K562 (cell line): ENCODE results near the gene GOT1. TPM values are rescaled to one million over a fixed set of nuclear protein-coding genes. Genes with fewer than 3 reads are reported as not detected.

Experiments
- CTBP1 ChIP-seq: fragments of 450-650 bp; IDR thresholded peaks from 2 replicates; pipeline ENCODE4 v1.6.1; 2016; ENCODE audit warnings: borderline replicate concordance
- EP400 ChIP-seq: fragments of 450-650 bp; IDR thresholded peaks from 2 replicates; pipeline ENCODE4 v1.6.1; 2017; ENCODE audit warnings: antibody characterized with exemption, mild to moderate bottlenecking, moderate library complexity
- ETS1 ChIP-seq: conservative IDR thresholded peaks from 2 replicates; pipeline ENCODE4 v1.6.1; 2011; ENCODE audit warnings: low read depth, mild to moderate bottlenecking, low read length; ENCODE audit not compliant: control insufficient read depth
- ILK ChIP-seq: fragments of 450-650 bp; IDR thresholded peaks from 2 replicates; pipeline ENCODE4 v1.6.1; 2016; ENCODE audit warnings: missing genetic modification characterization, low read depth, mild to moderate bottlenecking, missing compliant biosample characterization, moderate library complexity, borderline replicate concordance
- PRMT5 ChIP-seq: sonication (generic); formaldehyde crosslinking; IDR thresholded peaks from 2 replicates; pipeline ENCODE4 v1.5.0; 2020; ENCODE audit warnings: missing genetic modification reagents
- RBFOX2 ChIP-seq: fragments of 200-400 bp; formaldehyde crosslinking; IDR thresholded peaks from 2 replicates; pipeline ENCODE4 v1.6.1; 2017; ENCODE audit warnings: low read depth, mild to moderate bottlenecking, low read length, moderate library complexity
- TFAM ChIP-seq: fragments of 250-450 bp; sonication (Bioruptor Pico); conservative IDR thresholded peaks from 2 replicates; pipeline ENCODE4 v1.5.0; 2021; ENCODE audit warnings: mild to moderate bottlenecking, moderate library complexity
- THRB ChIP-seq: fragments of 450-650 bp; formaldehyde crosslinking; conservative IDR thresholded peaks from 2 replicates; pipeline ENCODE4 v1.4.0; 2022; ENCODE audit warnings: mild to moderate bottlenecking, missing genetic modification characterization
- polyA plus RNA-seq, 8 experiments: library from polyadenylated mRNA; depleted of rRNA in 4 of 8; stranded (reverse) in 5 of 8; unstranded in 3 of 8; fragments of >200 nt; fragmentation: Nextera tagmentation in 2 of 8; fragmentation: Illumina TruSeq in 1 of 8; extraction: Ambion mirVana in 2 of 8; extraction: Trizol in 1 of 8; gene quantifications; 2 replicates each; pipeline versions ENCODE4 v1.2.1 to v1.2.3, GENCODE V29; 2011 to 2014; ENCODE audit warnings: inconsistent platforms in 1 of 8, missing spikeins in 1 of 8
- total RNA-seq, 7 experiments: library from RNA; depleted of rRNA in 6 of 7; stranded (reverse); fragments of >200 nt in 6 of 7; fragmentation: Illumina TruSeq in 2 of 7; extraction: Trizol in 2 of 7; gene quantifications; 2 replicates each; pipeline versions ENCODE4 v1.2.1 to v1.2.3, GENCODE V29; 2011 to 2021; ENCODE audit warnings: low replicate concordance in 1 of 7
- TF ChIP-seq, protein P1 (sequence below): fragments of 150-350 bp; conservative IDR thresholded peaks from 2 replicates; pipeline ENCODE4 v1.6.1; 2014; ENCODE audit warnings: low read length
- TF ChIP-seq, protein P2 (sequence below): sonication (generic); formaldehyde crosslinking; IDR thresholded peaks from 2 replicates; pipeline ENCODE4 v1.8.1; 2023; ENCODE audit warnings: mild to moderate bottlenecking, missing genetic modification reagents

Gene GOT1
- total and polyA plus RNA-seq, 9 of the 15 experiments (the other 6 are each of a cell fraction or from before 2014, with no cell fraction given), result 55.7 to 166 (median 75.4) TPM

GRCh38 chr10:99422529-99423096 lies 7.8 kb downstream of the GOT1 start (continued):
- TF ChIP-seq ETS1, result no peak
- TF ChIP-seq ILK (tag), result no peak
- no peak for TF ChIP-seq EP400
- TF ChIP-seq, protein P1, sequence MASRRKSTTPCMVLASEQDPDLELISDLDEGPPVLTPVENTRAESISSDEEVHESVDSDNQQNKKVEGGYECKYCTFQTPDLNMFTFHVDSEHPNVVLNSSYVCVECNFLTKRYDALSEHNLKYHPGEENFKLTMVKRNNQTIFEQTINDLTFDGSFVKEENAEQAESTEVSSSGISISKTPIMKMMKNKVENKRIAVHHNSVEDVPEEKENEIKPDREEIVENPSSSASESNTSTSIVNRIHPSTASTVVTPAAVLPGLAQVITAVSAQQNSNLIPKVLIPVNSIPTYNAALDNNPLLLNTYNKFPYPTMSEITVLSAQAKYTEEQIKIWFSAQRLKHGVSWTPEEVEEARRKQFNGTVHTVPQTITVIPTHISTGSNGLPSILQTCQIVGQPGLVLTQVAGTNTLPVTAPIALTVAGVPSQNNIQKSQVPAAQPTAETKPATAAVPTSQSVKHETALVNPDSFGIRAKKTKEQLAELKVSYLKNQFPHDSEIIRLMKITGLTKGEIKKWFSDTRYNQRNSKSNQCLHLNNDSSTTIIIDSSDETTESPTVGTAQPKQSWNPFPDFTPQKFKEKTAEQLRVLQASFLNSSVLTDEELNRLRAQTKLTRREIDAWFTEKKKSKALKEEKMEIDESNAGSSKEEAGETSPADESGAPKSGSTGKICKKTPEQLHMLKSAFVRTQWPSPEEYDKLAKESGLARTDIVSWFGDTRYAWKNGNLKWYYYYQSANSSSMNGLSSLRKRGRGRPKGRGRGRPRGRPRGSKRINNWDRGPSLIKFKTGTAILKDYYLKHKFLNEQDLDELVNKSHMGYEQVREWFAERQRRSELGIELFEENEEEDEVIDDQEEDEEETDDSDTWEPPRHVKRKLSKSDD, result no peak
- no peak for TF ChIP-seq TFAM (CRISPR knock-in tag)
- TF ChIP-seq, protein P2, sequence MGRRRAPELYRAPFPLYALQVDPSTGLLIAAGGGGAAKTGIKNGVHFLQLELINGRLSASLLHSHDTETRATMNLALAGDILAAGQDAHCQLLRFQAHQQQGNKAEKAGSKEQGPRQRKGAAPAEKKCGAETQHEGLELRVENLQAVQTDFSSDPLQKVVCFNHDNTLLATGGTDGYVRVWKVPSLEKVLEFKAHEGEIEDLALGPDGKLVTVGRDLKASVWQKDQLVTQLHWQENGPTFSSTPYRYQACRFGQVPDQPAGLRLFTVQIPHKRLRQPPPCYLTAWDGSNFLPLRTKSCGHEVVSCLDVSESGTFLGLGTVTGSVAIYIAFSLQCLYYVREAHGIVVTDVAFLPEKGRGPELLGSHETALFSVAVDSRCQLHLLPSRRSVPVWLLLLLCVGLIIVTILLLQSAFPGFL, result no peak
- TF ChIP-seq THRB, result peak; percentile 61
- TF ChIP-seq RBFOX2, result peak; percentile 41; the same call in 1 of the 2 replicates
- TF ChIP-seq PRMT5 (CRISPR knock-in tag), result no peak
- no peak for TF ChIP-seq CTBP1
